ENCODE data around the gene DDX27. TPM values are rescaled to one million over a fixed set of nuclear protein-coding genes. Genes with fewer than 3 reads are reported as not detected.
"Not testable (repeated sequence)": the region's sequence is repeated elsewhere in the genome, so short reads cannot be mapped to it uniquely, and the experiment has no call there.

DDX27 gene
- total RNA-seq, 1 donor from 2014 or later = 52.2 TPM

GRCh38 chr20:49179368-49180277, 39.6 kb upstream of the DDX27 start:
- Histone ChIP-seq H3K4me3 (ENCODE audit: low read depth, low read length) (no peak overlapping the region), H3K36me3 (ENCODE audit: control insufficient read depth, insufficient read depth, low read length) (peaks cover 1% of the 10 kb centered on the region), H3K27me3 (ENCODE audit: control insufficient read depth, insufficient read depth, low read length) (no peaks in the 10 kb centered on the region)
- no peak for DNase-seq (ENCODE audit: low read depth)
- TF ChIP-seq, protein P1, sequence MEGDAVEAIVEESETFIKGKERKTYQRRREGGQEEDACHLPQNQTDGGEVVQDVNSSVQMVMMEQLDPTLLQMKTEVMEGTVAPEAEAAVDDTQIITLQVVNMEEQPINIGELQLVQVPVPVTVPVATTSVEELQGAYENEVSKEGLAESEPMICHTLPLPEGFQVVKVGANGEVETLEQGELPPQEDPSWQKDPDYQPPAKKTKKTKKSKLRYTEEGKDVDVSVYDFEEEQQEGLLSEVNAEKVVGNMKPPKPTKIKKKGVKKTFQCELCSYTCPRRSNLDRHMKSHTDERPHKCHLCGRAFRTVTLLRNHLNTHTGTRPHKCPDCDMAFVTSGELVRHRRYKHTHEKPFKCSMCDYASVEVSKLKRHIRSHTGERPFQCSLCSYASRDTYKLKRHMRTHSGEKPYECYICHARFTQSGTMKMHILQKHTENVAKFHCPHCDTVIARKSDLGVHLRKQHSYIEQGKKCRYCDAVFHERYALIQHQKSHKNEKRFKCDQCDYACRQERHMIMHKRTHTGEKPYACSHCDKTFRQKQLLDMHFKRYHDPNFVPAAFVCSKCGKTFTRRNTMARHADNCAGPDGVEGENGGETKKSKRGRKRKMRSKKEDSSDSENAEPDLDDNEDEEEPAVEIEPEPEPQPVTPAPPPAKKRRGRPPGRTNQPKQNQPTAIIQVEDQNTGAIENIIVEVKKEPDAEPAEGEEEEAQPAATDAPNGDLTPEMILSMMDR (IDR thresholded peaks at IDR 0.05; ENCODE audit: insufficient read depth, low read length, poor library complexity, severe bottlenecking) = no peak

DNA sequence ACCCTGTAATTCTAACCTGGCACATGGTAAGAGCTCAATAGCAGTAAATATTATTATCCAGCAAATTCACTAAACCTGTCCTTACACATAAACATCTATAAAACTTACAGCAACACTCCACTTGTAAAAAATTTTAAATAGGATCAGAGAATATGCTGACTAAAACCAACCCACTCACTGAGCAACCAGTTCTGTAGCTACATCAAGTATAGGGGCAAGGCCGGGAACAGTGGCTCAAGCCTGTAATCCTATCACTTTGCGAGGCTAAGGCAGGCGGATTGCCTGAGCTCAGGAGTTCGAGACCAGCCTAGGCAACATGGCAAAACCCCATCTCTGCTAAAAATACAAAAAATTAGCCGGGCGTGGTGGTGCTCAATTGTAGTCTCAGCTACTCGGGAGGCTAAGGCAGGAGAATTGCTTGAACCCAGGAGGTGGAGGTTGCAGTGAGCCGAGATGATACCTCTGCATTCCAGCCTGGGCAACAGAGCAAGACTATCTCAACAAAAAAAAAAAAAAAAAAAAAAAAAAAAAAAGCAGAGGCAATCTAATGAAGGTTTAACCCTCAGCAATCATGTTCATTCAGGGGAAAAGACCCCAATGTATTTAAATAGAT, 37.8 kb upstream of the DDX27 start:
- H3K27me3 ChIP-seq (ENCODE audit: control insufficient read depth, insufficient read depth, low read length) = no peaks in the 10 kb centered on the region
- TF ChIP-seq, protein P1 (IDR thresholded peaks at IDR 0.05; ENCODE audit: insufficient read depth, low read length, poor library complexity, severe bottlenecking) = no peak
- no peak for DNase-seq (ENCODE audit: low read depth)

DNA sequence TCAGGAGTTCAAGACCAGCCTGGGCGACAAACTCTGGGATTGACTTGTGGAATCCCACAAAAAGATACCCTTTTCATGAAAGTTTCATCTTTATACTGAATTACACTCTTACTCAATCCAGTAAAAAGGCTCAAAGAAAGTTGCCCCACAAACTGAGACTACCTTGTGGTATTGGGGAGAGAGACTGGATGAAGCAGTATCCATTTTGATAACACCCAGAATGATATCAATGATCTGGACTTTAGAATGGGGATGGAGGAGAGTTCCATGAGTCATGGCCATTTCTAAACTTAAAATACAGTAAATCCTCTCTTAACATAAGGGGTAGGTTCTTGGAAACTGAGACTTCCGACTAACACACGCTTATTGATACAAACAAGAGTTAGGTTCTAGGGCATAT, 35.8 kb upstream of the DDX27 start:
- TF ChIP-seq, protein P1 (IDR thresholded peaks at IDR 0.05; ENCODE audit: insufficient read depth, low read length, poor library complexity, severe bottlenecking) = no peak
- no peak overlapping the region for H3K4me3 ChIP-seq (ENCODE audit: low read depth, low read length)
- no peaks in the 10 kb centered on the region for H3K36me3 ChIP-seq (ENCODE audit: control insufficient read depth, insufficient read depth, low read length)
- no peaks in the 10 kb centered on the region for H3K27me3 ChIP-seq (ENCODE audit: control insufficient read depth, insufficient read depth, low read length)
- no peak for DNase-seq (ENCODE audit: low read depth)

More for the DNA sequence above, 37.8 kb upstream of the DDX27 start:
- peaks cover 1% of the 10 kb centered on the region for H3K36me3 ChIP-seq (ENCODE audit: control insufficient read depth, insufficient read depth, low read length)
- no peak overlapping the region for H3K4me3 ChIP-seq (ENCODE audit: low read depth, low read length)

- not testable (repeated sequence) for H3K4me3 ChIP-seq (ENCODE audit: low read depth, low read length); DNase-seq (ENCODE audit: low read depth); H3K27me3 ChIP-seq (ENCODE audit: control insufficient read depth, insufficient read depth, low read length); H3K36me3 ChIP-seq (ENCODE audit: control insufficient read depth, insufficient read depth, low read length)
Measured at GRCh38 chr20:49184084-49184501, 35.1 kb upstream of the DDX27 start.

DNA sequence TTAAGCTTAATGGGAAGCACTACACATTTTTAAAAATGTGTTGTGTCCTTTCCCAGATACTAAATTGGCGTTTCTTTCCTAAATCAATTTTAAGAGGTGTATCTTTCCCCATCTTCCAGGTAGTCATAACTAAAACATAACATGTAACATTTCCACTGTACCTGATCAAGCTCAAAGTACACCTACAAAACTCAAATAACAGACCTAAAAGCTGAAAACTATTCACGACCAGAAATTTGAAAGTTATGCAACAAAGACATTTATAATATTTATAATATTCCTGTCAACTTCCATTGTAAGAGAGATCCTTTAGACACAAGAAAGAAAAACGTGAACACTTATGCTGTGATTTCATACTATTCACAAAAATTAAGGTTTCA, 34.5 kb upstream of the DDX27 start:
- H3K4me3 ChIP-seq (ENCODE audit: low read depth, low read length) = no peak overlapping the region
- no peaks in the 10 kb centered on the region for H3K36me3 ChIP-seq (ENCODE audit: control insufficient read depth, insufficient read depth, low read length)
- TF ChIP-seq, protein P1 (IDR thresholded peaks at IDR 0.05; ENCODE audit: insufficient read depth, low read length, poor library complexity, severe bottlenecking) = no peak
- no peak for DNase-seq (ENCODE audit: low read depth)
- no peaks in the 10 kb centered on the region for H3K27me3 ChIP-seq (ENCODE audit: control insufficient read depth, insufficient read depth, low read length)

DNA sequence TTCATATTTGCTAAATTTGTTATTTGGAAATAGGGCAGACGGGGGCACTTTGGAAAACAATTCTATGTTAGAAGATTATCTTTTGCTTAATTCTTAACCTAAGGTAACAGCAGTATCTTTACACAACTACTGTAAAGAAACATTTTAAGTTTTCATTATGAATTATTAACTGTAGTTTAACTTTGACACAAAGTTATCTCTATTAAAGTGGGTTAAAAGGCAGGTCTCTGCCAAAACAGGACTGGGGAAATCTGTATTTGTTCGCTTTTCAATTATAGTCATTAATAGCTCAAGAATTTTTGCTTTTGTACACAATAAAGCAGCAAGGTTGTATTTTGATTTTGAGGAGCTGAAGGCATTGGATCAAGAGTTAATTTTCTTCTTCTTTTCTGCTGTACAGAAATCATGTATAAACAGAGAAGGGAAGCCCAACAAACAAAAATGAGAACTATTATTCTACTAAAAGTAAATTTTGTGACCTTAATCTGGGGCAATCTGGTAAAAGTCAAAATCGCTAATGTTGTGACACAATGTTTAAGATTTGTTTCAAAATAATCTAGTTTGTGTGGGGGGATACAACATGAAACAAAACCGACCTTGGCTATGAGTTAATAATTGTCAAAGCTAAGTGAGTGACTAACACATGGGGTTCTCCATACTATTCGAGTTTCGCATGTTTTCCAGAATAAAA, 34.0 kb upstream of the DDX27 start:
- H3K4me3 ChIP-seq (ENCODE audit: low read depth, low read length) = no peak overlapping the region
- no peaks in the 10 kb centered on the region for H3K36me3 ChIP-seq (ENCODE audit: control insufficient read depth, insufficient read depth, low read length)
- no peak for DNase-seq (ENCODE audit: low read depth)
- TF ChIP-seq, protein P1 (IDR thresholded peaks at IDR 0.05; ENCODE audit: insufficient read depth, low read length, poor library complexity, severe bottlenecking) = no peak
- H3K27me3 ChIP-seq (ENCODE audit: control insufficient read depth, insufficient read depth, low read length) = no peaks in the 10 kb centered on the region
